ENCODE data around the gene ASB12. TPM values are rescaled to one million over a fixed set of nuclear protein-coding genes. Genes with fewer than 3 reads are reported as not detected.

The ASB12 gene
- total and polyA plus RNA-seq, 2 of the 8 experiments (the other 6 are each of a cell fraction or from before 2014, with no cell fraction given) = 1.3 to 1.7 TPM

- H3K14ac ChIP-seq (ENCODE audit: insufficient read length) = no peak overlapping the region
- ChIA-PET POLR2A (ENCODE audit: partially characterized antibody) (no interaction called here), CTCF (ENCODE audit: partially characterized antibody) (interaction anchor here (1.6 kb wide), 1 partner anchor 17 kb away, joined by 4 read pairs; no protein-coding TSS in a partner anchor)
- H3K79me2 ChIP-seq (ENCODE audit: control insufficient read depth in 1 of 2, insufficient read depth in 2 of 2, low read length in 2 of 2) = no peaks in the 10 kb centered on the region
- H3K18ac ChIP-seq (ENCODE audit: extremely low read depth, low read length) = no peak overlapping the region
- no peak overlapping the region for H3K4me3 ChIP-seq (ENCODE audit: extremely low read depth in 1 of 4, insufficient read depth in 2 of 4, low read depth in 3 of 4, low read length in 4 of 4)
- no peak overlapping the region for H3K56ac ChIP-seq (replicated peaks; ENCODE audit: insufficient read length, low read depth, low read length)
- H2BK12ac ChIP-seq (ENCODE audit: low read depth, low read length) = no peak overlapping the region
- no peak overlapping the region for H4K8ac ChIP-seq (ENCODE audit: extremely low read depth, insufficient read depth, low read length)
- peaks cover 0 to 3% of the 10 kb centered on the region in 2 experiments for H4K20me1 ChIP-seq (replicated peaks in 1 of 2; ENCODE audit: control insufficient read depth in 1 of 2, insufficient read depth in 2 of 2, low read length in 2 of 2)
- H3K9me3 ChIP-seq (ENCODE audit: insufficient read depth in 2 of 2, low read depth in 1 of 2, low read length in 1 of 2) = no peaks in the 10 kb centered on the region
- no peak overlapping the region for H2BK20ac ChIP-seq (ENCODE audit: low read length)
- H3K9ac ChIP-seq (replicated peaks in 1 of 4; ENCODE audit: extremely low read depth in 1 of 4, low read depth in 3 of 4, low read length in 3 of 4) = no peak overlapping the region
- no peak overlapping the region for H3K4me2 ChIP-seq (ENCODE audit: insufficient read depth in 1 of 2, low read depth in 2 of 2, low read length in 2 of 2)
- no peak overlapping the region for H3K23ac ChIP-seq (ENCODE audit: insufficient read length)
- H4K91ac ChIP-seq (replicated peaks; ENCODE audit: insufficient read length, low read length) = no peak overlapping the region
- H4K5ac ChIP-seq (ENCODE audit: insufficient read length, low read depth, low read length) = no peak overlapping the region
- no peak overlapping the region for H2BK120ac ChIP-seq (replicated peaks; ENCODE audit: low read depth, low read length)
- no peak overlapping the region for H3K4ac ChIP-seq (replicated peaks; ENCODE audit: insufficient read length, low read depth, low read length)
- no peak overlapping the region for H3K27ac ChIP-seq (ENCODE audit: low read depth, low read length)
- no peak overlapping the region for H2AK5ac ChIP-seq (ENCODE audit: low read depth, low read length)
- H3K27me3 ChIP-seq (replicated peaks in 1 of 4; ENCODE audit: control insufficient read depth in 3 of 4, extremely low read depth in 1 of 4, insufficient read depth in 3 of 4, low read length in 3 of 4) = no peaks in the 10 kb centered on the region
- peaks cover 0 to 6% (median 0%) of the 10 kb centered on the region in 4 experiments; a peak in 2 of 8 replicates for H3K36me3 ChIP-seq (ENCODE audit: control insufficient read depth in 2 of 4, insufficient read depth in 4 of 4, low read length in 3 of 4)
- DNase-seq (ENCODE audit: low read depth in 1 of 2, low spot score in 2 of 2) (no peak), FAIRE-seq (no peak)
- no peaks in the 10 kb centered on the region; a peak in 2 of 7 replicates for H3K4me1 ChIP-seq (replicated peaks in 1 of 4; ENCODE audit: control insufficient read depth in 3 of 4, insufficient read depth in 4 of 4, low read length in 3 of 4)
- no peak overlapping the region for H2BK15ac ChIP-seq (ENCODE audit: low read length)
- TF ChIP-seq FOSL1 (IDR thresholded peaks at IDR 0.05; ENCODE audit: insufficient read depth, low read depth, low read length) = no peak
- TF ChIP-seq RFX5 (IDR thresholded peaks at IDR 0.05; ENCODE audit: borderline replicate concordance, low read depth, low read length) = no peak
- no peak for TF ChIP-seq SIX5 (IDR thresholded peaks at IDR 0.05; ENCODE audit: low read depth, low read length)
- TF ChIP-seq RAD21 (IDR thresholded peaks at IDR 0.05 in 1 of 2, conservative IDR thresholded peaks at IDR 0.05 in 1 of 2; ENCODE audit: low read depth in 2 of 2, low read length in 2 of 2) = no peak
- TF ChIP-seq RNF2 (IDR thresholded peaks at IDR 0.05; ENCODE audit: borderline replicate concordance, low read depth, low read length, missing control alignments, poor library complexity, severe bottlenecking) = no peak
- no peak for TF ChIP-seq KDM4A (IDR thresholded peaks at IDR 0.05; ENCODE audit: low read depth, low read length, severe bottlenecking)
- no peak for TF ChIP-seq PHF8 (conservative IDR thresholded peaks at IDR 0.05; ENCODE audit: low read depth, low read length)
- TF ChIP-seq TEAD4 (IDR thresholded peaks at IDR 0.05; ENCODE audit: low read depth, low read length) = no peak
- TF ChIP-seq RBBP5 (IDR thresholded peaks at IDR 0.05; ENCODE audit: borderline replicate concordance, low read depth, low read length) = no peak
- TF ChIP-seq EP300 (IDR thresholded peaks at IDR 0.05; ENCODE audit: borderline replicate concordance in 1 of 2, low read depth in 2 of 2, low read length in 2 of 2) = no peak
- no peaks in the 10 kb centered on the region for H3K79me1 ChIP-seq (ENCODE audit: low read depth, low read length)
- no peak overlapping the region for H2AFZ ChIP-seq (ENCODE audit: low read length)
- H2BK5ac ChIP-seq (ENCODE audit: low read depth, low read length) = no peak overlapping the region
- H3K23me2 ChIP-seq (ENCODE audit: low read depth, low read length) = no peaks in the 10 kb centered on the region
- 100% methylated on average over 1 of the region's 3 CpGs; no CpG with 5 or more reads in 1 of the 2 experiments for WGBS, 2 experiments (ENCODE audit: extremely low coverage in 1 of 2, insufficient coverage in 1 of 2, insufficient read length in 1 of 2, insufficient replicate concordance in 2 of 2, low coverage in 1 of 2, low lambda C conversion rate in 2 of 2, missing lambda C conversion rate in 1 of 2)
Measured at GRCh38 chrX:64196606-64197005, 33.8 kb downstream of the ASB12 start.
